ENCODE measurements around the gene FOXP1. TPM values are rescaled to one million over a fixed set of nuclear protein-coding genes. Genes with fewer than 3 reads are reported as not detected.

FOXP1 gene
- total and polyA plus RNA-seq, 9 donors = 17.6 to 28.2 (median 20.5) TPM

DNA sequence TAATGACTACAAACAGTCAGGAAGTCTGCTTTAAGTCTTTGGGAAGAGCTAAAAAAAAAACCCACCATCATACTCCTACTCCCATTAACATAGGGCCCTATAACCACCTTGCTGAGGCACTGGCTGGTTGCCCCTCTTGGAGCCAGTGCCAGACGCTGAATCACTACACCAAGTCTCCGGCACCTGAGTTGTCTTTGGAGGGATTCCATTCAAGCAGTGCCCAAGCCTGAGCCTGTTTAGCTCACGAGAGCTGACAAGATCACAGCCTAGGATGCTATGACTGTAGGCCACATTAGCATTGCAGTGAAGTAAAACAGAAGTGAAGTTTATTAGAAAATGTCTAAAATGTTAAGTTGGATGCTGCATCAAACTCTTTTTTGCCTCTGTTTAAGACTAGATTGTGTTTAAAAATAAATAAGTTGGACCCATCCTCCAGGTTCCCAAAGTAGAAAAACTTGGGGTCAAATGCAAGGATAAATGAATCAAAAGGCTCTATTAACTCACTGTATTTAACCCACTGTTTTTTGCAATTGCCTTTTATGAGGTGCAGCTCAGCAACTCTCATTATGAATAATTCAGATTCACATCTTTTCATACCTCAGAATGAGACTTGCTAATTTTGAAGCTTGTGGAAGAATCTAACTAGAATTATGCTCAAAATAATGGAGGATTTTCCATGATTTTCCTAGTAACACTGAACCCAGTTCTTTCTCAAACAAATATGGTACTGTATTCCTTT lies 461.9 kb downstream of the FOXP1 start:
- Histone ChIP-seq H3K4me3 (ENCODE audit: low read length) (no peak overlapping the region), H3K27ac (ENCODE audit: low read length) (no peak overlapping the region), H3K9me3 (replicated peaks; ENCODE audit: control insufficient read depth, low read depth, low read length) (no peaks in the 10 kb centered on the region), H3K27me3 (ENCODE audit: control insufficient read depth, insufficient read depth, low read length) (no peaks in the 10 kb centered on the region), H3K36me3 (ENCODE audit: control insufficient read depth, insufficient read depth, low read length) (no peaks in the 10 kb centered on the region), H3K4me1 (ENCODE audit: control insufficient read depth, insufficient read depth, low read length) (no peaks in the 10 kb centered on the region)
- 95% methylated on average over 3 of the region's 3 CpGs for WGBS (ENCODE audit: insufficient coverage)
- no peak for DNase-seq

GRCh38 chr3:71120012-71120411 lies 463.5 kb downstream of the FOXP1 start:
- no peaks in the 10 kb centered on the region for H3K36me3 ChIP-seq (ENCODE audit: control insufficient read depth, insufficient read depth, low read length)
- H3K4me3 ChIP-seq (ENCODE audit: low read length) = no peak overlapping the region
- H3K27me3 ChIP-seq (ENCODE audit: control insufficient read depth, insufficient read depth, low read length) = no peaks in the 10 kb centered on the region
- no peaks in the 10 kb centered on the region for H3K4me1 ChIP-seq (ENCODE audit: control insufficient read depth, insufficient read depth, low read length)
- DNase-seq = no peak
- no peak overlapping the region for H3K27ac ChIP-seq (ENCODE audit: low read length)
- no peaks in the 10 kb centered on the region for H3K9me3 ChIP-seq (replicated peaks; ENCODE audit: control insufficient read depth, low read depth, low read length)

DNA sequence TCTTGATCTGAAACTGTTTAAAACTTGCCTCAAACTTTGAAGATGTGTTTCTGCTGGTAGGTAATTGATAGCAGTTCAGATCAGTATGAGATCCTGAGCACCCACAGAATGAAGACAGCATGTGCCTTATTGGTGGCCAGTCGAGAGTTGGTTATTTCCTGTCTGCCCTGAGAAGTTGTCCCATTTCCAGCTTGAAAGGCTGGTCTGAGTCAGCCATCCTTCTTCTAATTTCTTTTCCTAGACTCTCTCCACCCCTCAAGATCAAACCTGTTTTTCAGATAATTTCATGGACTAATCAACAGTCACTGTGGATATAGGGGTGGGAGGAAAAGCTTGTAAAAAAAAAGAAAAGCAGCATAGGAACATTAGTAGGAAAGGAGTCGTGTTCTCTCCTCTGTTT lies 464.4 kb downstream of the FOXP1 start:
- WGBS (ENCODE audit: insufficient coverage) = 57% methylated on average over 1 of the region's 2 CpGs
- Histone ChIP-seq H3K9me3 (replicated peaks; ENCODE audit: control insufficient read depth, low read depth, low read length) (no peaks in the 10 kb centered on the region), H3K4me3 (ENCODE audit: low read length) (no peak overlapping the region), H3K36me3 (ENCODE audit: control insufficient read depth, insufficient read depth, low read length) (no peaks in the 10 kb centered on the region), H3K4me1 (ENCODE audit: control insufficient read depth, insufficient read depth, low read length) (no peaks in the 10 kb centered on the region), H3K27ac (ENCODE audit: low read length) (no peak overlapping the region), H3K27me3 (ENCODE audit: control insufficient read depth, insufficient read depth, low read length) (no peaks in the 10 kb centered on the region)
- no peak for DNase-seq

DNA sequence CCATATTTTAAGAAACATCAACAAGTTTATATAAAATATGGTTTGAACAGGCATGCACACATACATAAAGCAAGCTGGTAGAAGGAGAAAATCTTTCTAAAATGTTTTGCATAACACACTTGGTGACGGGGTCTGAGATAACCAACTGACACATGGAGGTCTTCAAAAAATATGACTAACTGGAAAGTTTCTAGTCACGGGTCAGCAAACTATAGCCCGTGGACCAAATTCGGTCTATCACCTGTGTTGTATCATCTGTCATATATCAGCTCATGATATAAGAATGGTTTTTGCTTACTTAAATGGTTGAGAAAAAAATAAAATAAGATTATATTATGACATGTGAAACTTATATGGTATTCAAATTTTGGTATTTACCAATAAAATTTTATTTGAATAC lies 465.1 kb downstream of the FOXP1 start:
- Histone ChIP-seq H3K9me3 (replicated peaks; ENCODE audit: control insufficient read depth, low read depth, low read length) (no peaks in the 10 kb centered on the region), H3K4me1 (ENCODE audit: control insufficient read depth, insufficient read depth, low read length) (no peaks in the 10 kb centered on the region), H3K27ac (ENCODE audit: low read length) (no peak overlapping the region), H3K27me3 (ENCODE audit: control insufficient read depth, insufficient read depth, low read length) (no peaks in the 10 kb centered on the region), H3K36me3 (ENCODE audit: control insufficient read depth, insufficient read depth, low read length) (no peaks in the 10 kb centered on the region), H3K4me3 (ENCODE audit: low read length) (no peak overlapping the region)
- WGBS (ENCODE audit: insufficient coverage) = no CpG with 5 or more reads among the region's 4 CpGs
- DNase-seq = no peak

DNA sequence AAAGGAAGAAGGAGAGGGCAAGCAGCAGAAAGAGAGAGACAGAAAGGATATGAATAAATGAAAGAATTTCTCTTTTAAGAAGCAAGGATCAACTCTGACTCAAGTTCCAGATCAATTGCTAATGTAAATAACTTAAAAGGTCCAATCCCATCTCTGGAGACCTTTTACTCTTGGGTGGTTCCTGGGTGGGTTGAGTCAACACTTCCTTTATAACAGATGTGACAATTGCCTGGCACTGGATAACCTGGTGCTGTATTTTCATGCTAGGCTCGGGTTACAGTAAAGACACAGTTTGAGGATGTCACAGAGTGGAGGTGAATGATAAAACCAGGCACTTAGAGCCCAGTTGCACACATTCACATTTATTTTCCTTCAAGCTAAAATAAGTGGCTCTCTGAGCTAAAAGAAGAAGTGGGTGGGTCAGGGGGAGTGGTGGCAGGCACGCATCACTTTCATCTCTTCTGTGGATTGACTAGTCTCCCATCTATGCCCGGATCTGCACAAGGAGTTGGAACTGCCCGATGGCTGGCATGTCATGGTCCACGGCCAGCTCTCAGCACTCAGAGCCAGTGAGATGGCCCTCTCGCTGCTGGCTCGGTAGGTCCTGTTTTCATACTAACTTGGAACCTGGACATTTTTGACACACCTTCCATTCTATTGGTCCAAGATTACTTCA lies 465.8 kb downstream of the FOXP1 start:
- H3K27ac ChIP-seq (ENCODE audit: low read length) = no peak overlapping the region
- H3K4me1 ChIP-seq (ENCODE audit: control insufficient read depth, insufficient read depth, low read length) = no peaks in the 10 kb centered on the region

DNA sequence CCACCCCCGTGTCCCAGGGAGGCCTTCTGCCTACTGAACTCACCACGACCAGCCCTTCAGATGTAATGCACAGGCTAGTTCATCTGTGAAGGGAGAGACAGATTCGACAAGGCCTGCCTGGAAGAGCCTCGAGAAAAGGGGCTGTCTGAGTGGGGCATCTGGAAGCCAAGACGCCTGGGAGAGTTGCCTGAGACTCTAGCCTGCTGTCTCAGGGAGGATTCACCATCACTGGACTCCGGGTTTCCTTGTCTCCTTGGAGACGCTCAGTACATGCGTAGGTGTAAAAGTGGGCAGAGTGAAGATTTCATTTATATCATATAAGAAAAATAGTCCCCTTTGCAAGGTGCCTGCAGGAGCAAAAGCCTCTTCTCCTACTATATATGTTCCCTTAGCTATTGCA lies 468.9 kb downstream of the FOXP1 start:
- Histone ChIP-seq H3K27me3 (ENCODE audit: control insufficient read depth, insufficient read depth, low read length) (no peaks in the 10 kb centered on the region), H3K9me3 (replicated peaks; ENCODE audit: control insufficient read depth, low read depth, low read length) (no peaks in the 10 kb centered on the region), H3K36me3 (ENCODE audit: control insufficient read depth, insufficient read depth, low read length) (peaks cover 8% of the 10 kb centered on the region), H3K27ac (ENCODE audit: low read length) (no peak overlapping the region), H3K4me1 (ENCODE audit: control insufficient read depth, insufficient read depth, low read length) (peaks cover under 1% of the 10 kb centered on the region), H3K4me3 (ENCODE audit: low read length) (no peak overlapping the region)
- WGBS (ENCODE audit: insufficient coverage) = 81% methylated on average over 5 of the region's 8 CpGs
- no peak for DNase-seq

More for the DNA sequence above, 465.8 kb downstream of the FOXP1 start:
- H3K36me3 ChIP-seq (ENCODE audit: control insufficient read depth, insufficient read depth, low read length) = no peaks in the 10 kb centered on the region
- no peaks in the 10 kb centered on the region for H3K9me3 ChIP-seq (replicated peaks; ENCODE audit: control insufficient read depth, low read depth, low read length)
- 97% methylated on average over 5 of the region's 7 CpGs for WGBS (ENCODE audit: insufficient coverage)
- DNase-seq = no peak
- H3K4me3 ChIP-seq (ENCODE audit: low read length) = no peak overlapping the region
- no peaks in the 10 kb centered on the region for H3K27me3 ChIP-seq (ENCODE audit: control insufficient read depth, insufficient read depth, low read length)

DNA sequence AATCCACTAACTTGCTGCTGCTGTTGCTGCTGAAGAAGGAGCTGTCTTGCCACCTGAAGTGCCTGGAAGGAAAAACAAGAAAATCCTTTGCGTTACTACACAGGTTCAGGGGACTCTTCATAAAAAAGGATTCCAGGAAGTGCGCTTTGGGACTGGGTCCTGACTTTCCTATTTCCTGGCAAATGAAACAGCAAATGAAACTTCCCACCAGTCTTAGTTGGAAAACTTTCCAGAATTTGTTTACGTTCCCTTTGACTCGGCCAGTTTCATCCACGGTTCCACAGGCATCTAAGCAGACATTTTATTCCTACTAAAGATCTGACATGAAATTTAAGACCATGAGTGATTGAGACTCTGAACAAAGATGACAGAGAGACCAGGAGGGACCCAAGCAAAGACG lies 471.0 kb downstream of the FOXP1 start:
- WGBS (ENCODE audit: insufficient coverage) = 37% methylated on average over 4 of the region's 6 CpGs
- Histone ChIP-seq H3K9me3 (replicated peaks; ENCODE audit: control insufficient read depth, low read depth, low read length) (no peaks in the 10 kb centered on the region), H3K4me1 (ENCODE audit: control insufficient read depth, insufficient read depth, low read length) (peaks cover 6% of the 10 kb centered on the region)

GRCh38 chr3:71111784-71112440 lies 471.6 kb downstream of the FOXP1 start:
- H3K36me3 ChIP-seq (ENCODE audit: control insufficient read depth, insufficient read depth, low read length) = peaks cover 8% of the 10 kb centered on the region
- H3K4me3 ChIP-seq (ENCODE audit: low read length) = no peak overlapping the region
- H3K4me1 ChIP-seq (ENCODE audit: control insufficient read depth, insufficient read depth, low read length) = peaks cover 6% of the 10 kb centered on the region
- no peak overlapping the region for H3K27ac ChIP-seq (ENCODE audit: low read length)
- no peaks in the 10 kb centered on the region for H3K9me3 ChIP-seq (replicated peaks; ENCODE audit: control insufficient read depth, low read depth, low read length)
- DNase-seq = no peak
- no peaks in the 10 kb centered on the region for H3K27me3 ChIP-seq (ENCODE audit: control insufficient read depth, insufficient read depth, low read length)
- WGBS (ENCODE audit: insufficient coverage) = 100% methylated on average over 2 of the region's 6 CpGs

More for the DNA sequence above, 471.0 kb downstream of the FOXP1 start:
- H3K27ac ChIP-seq (ENCODE audit: low read length) = peak overlapping the region; percentile 50
- H3K4me3 ChIP-seq (ENCODE audit: low read length) = no peak overlapping the region
- H3K27me3 ChIP-seq (ENCODE audit: control insufficient read depth, insufficient read depth, low read length) = no peaks in the 10 kb centered on the region
- peak; percentile 74 for DNase-seq
- H3K36me3 ChIP-seq (ENCODE audit: control insufficient read depth, insufficient read depth, low read length) = peaks cover 8% of the 10 kb centered on the region

GRCh38 chr3:71110385-71111222 lies 472.9 kb downstream of the FOXP1 start:
- Histone ChIP-seq H3K4me1 (ENCODE audit: control insufficient read depth, insufficient read depth, low read length) (peaks cover 6% of the 10 kb centered on the region), H3K4me3 (ENCODE audit: low read length) (no peak overlapping the region), H3K27ac (ENCODE audit: low read length) (peak overlapping the region; percentile 9), H3K9me3 (replicated peaks; ENCODE audit: control insufficient read depth, low read depth, low read length) (no peaks in the 10 kb centered on the region), H3K27me3 (ENCODE audit: control insufficient read depth, insufficient read depth, low read length) (no peaks in the 10 kb centered on the region), H3K36me3 (ENCODE audit: control insufficient read depth, insufficient read depth, low read length) (peaks cover 8% of the 10 kb centered on the region)
- no peak for DNase-seq
- 75% methylated on average over 6 of the region's 8 CpGs for WGBS (ENCODE audit: insufficient coverage)

DNA sequence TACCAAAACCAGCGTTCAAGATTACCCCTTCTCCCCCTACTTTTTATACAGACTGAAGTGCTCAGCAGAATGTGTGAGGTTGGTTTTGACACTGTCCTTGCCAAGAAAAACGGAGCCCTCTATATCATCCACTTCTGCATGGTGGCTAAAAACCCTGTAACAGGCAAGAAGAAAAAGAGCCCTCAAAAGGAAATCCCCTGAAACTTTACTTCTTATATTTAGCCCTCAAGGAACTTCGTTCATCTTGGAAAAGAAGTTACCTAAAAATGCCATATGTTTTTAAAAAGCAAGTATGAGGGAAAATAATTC lies 473.6 kb downstream of the FOXP1 start:
- Histone ChIP-seq H3K27ac (ENCODE audit: low read length) (peak overlapping the region; percentile 79), H3K9me3 (replicated peaks; ENCODE audit: control insufficient read depth, low read depth, low read length) (no peaks in the 10 kb centered on the region), H3K36me3 (ENCODE audit: control insufficient read depth, insufficient read depth, low read length) (peaks cover 8% of the 10 kb centered on the region), H3K4me1 (ENCODE audit: control insufficient read depth, insufficient read depth, low read length) (peaks cover 7% of the 10 kb centered on the region), H3K27me3 (ENCODE audit: control insufficient read depth, insufficient read depth, low read length) (no peaks in the 10 kb centered on the region), H3K4me3 (ENCODE audit: low read length) (no peak overlapping the region)
- WGBS (ENCODE audit: insufficient coverage) = no CpG with 5 or more reads among the region's 3 CpGs
- DNase-seq = no peak
